CD1c-positive myeloid dendritic cell (primary cell): ENCODE results near the gene RBM39.
"Not testable (repeated sequence)": the region's sequence is repeated elsewhere in the genome, so short reads cannot be mapped to it uniquely, and the experiment has no call there.

Experiments
- DNase-seq: peaks from one replicate; pipeline ENCODE4 v3.0.0-alpha.2; 2016; ENCODE audit errors: extremely low spot score

Gene RBM39

GRCh38 chr20:35706591-35707529, 35.2 kb downstream of the RBM39 start:
- DNase-seq: not testable (repeated sequence)

- not testable (repeated sequence) for DNase-seq
These were observed 36.2 kb downstream of the RBM39 start for GRCh38 chr20:35705894-35706293.

- DNase-seq: no peak
These were observed 37.4 kb downstream of the RBM39 start for GRCh38 chr20:35704514-35705261.

- no peak for DNase-seq
These were observed 39.0 kb downstream of the RBM39 start for GRCh38 chr20:35702824-35703695.

GRCh38 chr20:35702051-35702823, 39.8 kb downstream of the RBM39 start:
- no peak for DNase-seq

- DNase-seq: no peak
These were observed 41.4 kb downstream of the RBM39 start for GRCh38 chr20:35700625-35701148.

- no peak for DNase-seq
These were observed 42.0 kb downstream of the RBM39 start for GRCh38 chr20:35699957-35700624.

- peak; percentile 92 for DNase-seq
These were observed 42.7 kb downstream of the RBM39 start, which contains the start of the genes NFS1 and ROMO1 for GRCh38 chr20:35699127-35699956. Gene NFS1 (minus strand): TSS chr20:35699352. CDS start chr20:35699288, 64 bp downstream. Gene ROMO1 (plus strand): TSS chr20:35699405. CDS start chr20:35699633, 228 bp downstream.

- no peak for DNase-seq
These were observed 43.5 kb downstream of the RBM39 start for GRCh38 chr20:35698298-35699126.

GRCh38 chr20:35697696-35698297, 44.3 kb downstream of the RBM39 start:
- no peak for DNase-seq

- DNase-seq: no peak
These were observed 46.1 kb downstream of the RBM39 start for GRCh38 chr20:35695978-35696377.

GRCh38 chr20:35695245-35695749, 46.8 kb downstream of the RBM39 start:
- DNase-seq: no peak

GRCh38 chr20:35690265-35690664, 51.8 kb downstream of the RBM39 start:
- DNase-seq: no peak

GRCh38 chr20:35686872-35687271, 55.2 kb downstream of the RBM39 start:
- not testable (repeated sequence) for DNase-seq

- not testable (repeated sequence) for DNase-seq
These were observed 56.7 kb downstream of the RBM39 start for GRCh38 chr20:35685368-35685767.

- DNase-seq: no peak
These were observed 60.1 kb downstream of the RBM39 start for GRCh38 chr20:35681960-35682359.

GRCh38 chr20:35680452-35681183, 61.4 kb downstream of the RBM39 start:
- peak; percentile 16 for DNase-seq
